SK-N-SH treated with all-trans-retinoic acid at 6 μM for 48 hours (cell line): Measurements from ENCODE around the gene SSRP1.

Experiments used
- ATAC-seq: fragments of 200-7000 bp; cut with Tn5 transposase; 3 replicates; pipeline ENCODE4 v1.9.1; 2020; ENCODE audit warnings: mild to moderate bottlenecking, moderate library complexity
- ARNTL ChIP-seq: fragments of 450-650 bp; formaldehyde crosslinking; IDR thresholded peaks from 2 replicates; pipeline ENCODE4 v1.5.0; 2020; ENCODE audit warnings: low read depth, mild to moderate bottlenecking, moderate library complexity, borderline replicate concordance
- BACH2 ChIP-seq: fragments of 250-450 bp; sonication (Bioruptor Pico); IDR thresholded peaks from 2 replicates; pipeline ENCODE4 v1.9.0; 2021; ENCODE audit warnings: mild to moderate bottlenecking, borderline replicate concordance
- CSDC2 ChIP-seq: fragments of 250-450 bp; sonication (Bioruptor Pico); IDR thresholded peaks from 2 replicates; pipeline ENCODE4 v1.5.0; 2020; ENCODE audit warnings: mild to moderate bottlenecking, moderate library complexity
- ESRRG ChIP-seq: fragments of 250-450 bp; sonication (Bioruptor Pico); IDR thresholded peaks from 2 replicates; pipeline ENCODE4 v1.6.1; 2021; ENCODE audit warnings: mild to moderate bottlenecking
- GLIS3 ChIP-seq: fragments of 250-450 bp; sonication (Bioruptor Pico); IDR thresholded peaks from 2 replicates; pipeline ENCODE4 v1.5.0; 2020; ENCODE audit warnings: mild to moderate bottlenecking, moderate library complexity
- ISL1 ChIP-seq: fragments of 250-450 bp; sonication (Bioruptor Pico); IDR thresholded peaks from 2 replicates; pipeline ENCODE4 v2.1.2; 2022; ENCODE audit warnings: mild to moderate bottlenecking, moderate library complexity
- OSR1 ChIP-seq: fragments of 250-450 bp; sonication (Bioruptor Pico); IDR thresholded peaks from 2 replicates; pipeline ENCODE4 v1.8.0; 2022; ENCODE audit warnings: moderate library complexity, mild to moderate bottlenecking, inconsistent platforms
- PATZ1 ChIP-seq: fragments of 250-450 bp; sonication (Bioruptor Pico); IDR thresholded peaks from 2 replicates; pipeline ENCODE4 v1.8.0; 2020; ENCODE audit warnings: mild to moderate bottlenecking, moderate library complexity, borderline replicate concordance
- PPARA ChIP-seq: fragments of 250-450 bp; sonication (Bioruptor Pico); IDR thresholded peaks from 2 replicates; pipeline ENCODE4 v1.5.0; 2020; ENCODE audit warnings: mild to moderate bottlenecking, borderline replicate concordance
- RARB ChIP-seq: fragments of 250-450 bp; sonication (Bioruptor Pico); IDR thresholded peaks from 2 replicates; pipeline ENCODE4 v1.8.0; 2021; ENCODE audit warnings: mild to moderate bottlenecking, moderate library complexity
- SNAI2 ChIP-seq: fragments of 250-450 bp; sonication (Bioruptor Pico); IDR thresholded peaks from 2 replicates; pipeline ENCODE4 v1.5.0; 2020; ENCODE audit warnings: mild to moderate bottlenecking, moderate library complexity
- TCF4 ChIP-seq: fragments of 250-450 bp; sonication (Bioruptor Pico); IDR thresholded peaks from 2 replicates; pipeline ENCODE4 v1.8.0; 2021; ENCODE audit warnings: mild to moderate bottlenecking, moderate library complexity, borderline replicate concordance
- TOX ChIP-seq: fragments of 250-450 bp; sonication (Bioruptor Pico); IDR thresholded peaks from 2 replicates; pipeline ENCODE4 v1.8.0; 2021; ENCODE audit warnings: mild to moderate bottlenecking, moderate library complexity, borderline replicate concordance
- ZFP3 ChIP-seq: fragments of 250-450 bp; sonication (Bioruptor Pico); IDR thresholded peaks from 2 replicates; pipeline ENCODE4 v1.5.0; 2020; ENCODE audit warnings: mild to moderate bottlenecking, moderate library complexity
- ZNF565 ChIP-seq: fragments of 450-650 bp; formaldehyde crosslinking; conservative IDR thresholded peaks from 2 replicates; pipeline ENCODE4 v1.5.0; 2020; ENCODE audit warnings: low read depth, mild to moderate bottlenecking, moderate library complexity
- ZNF70 ChIP-seq: fragments of 450-650 bp; formaldehyde crosslinking; IDR thresholded peaks from 2 replicates; pipeline ENCODE4 v1.5.0; 2020; ENCODE audit warnings: mild to moderate bottlenecking, moderate library complexity
- ZNF8 ChIP-seq: fragments of 450-650 bp; formaldehyde crosslinking; IDR thresholded peaks from 2 replicates; pipeline ENCODE4 v1.5.0; 2020; ENCODE audit warnings: mild to moderate bottlenecking, moderate library complexity
- TF ChIP-seq, protein P1 (sequence below): fragments of 250-450 bp; sonication (Bioruptor Pico); IDR thresholded peaks from 2 replicates; pipeline ENCODE4 v1.8.0; 2021; ENCODE audit warnings: low read depth, mild to moderate bottlenecking, moderate library complexity, borderline replicate concordance
- TF ChIP-seq, protein P2 (sequence below): fragments of 250-450 bp; sonication (Bioruptor Pico); IDR thresholded peaks from 2 replicates; pipeline ENCODE4 v1.5.0; 2020; ENCODE audit warnings: mild to moderate bottlenecking, moderate library complexity
- TF ChIP-seq, protein P3 (sequence below): fragments of 250-450 bp; sonication (Bioruptor Pico); IDR thresholded peaks from 2 replicates; pipeline ENCODE4 v1.5.1; 2021; ENCODE audit warnings: mild to moderate bottlenecking, moderate library complexity
- TF ChIP-seq, protein P4 (sequence below): fragments of 250-450 bp; sonication (Bioruptor Pico); IDR thresholded peaks from 2 replicates; pipeline ENCODE4 v1.5.1; 2020; ENCODE audit warnings: low read depth, mild to moderate bottlenecking, moderate library complexity

The SSRP1 gene

DNA sequence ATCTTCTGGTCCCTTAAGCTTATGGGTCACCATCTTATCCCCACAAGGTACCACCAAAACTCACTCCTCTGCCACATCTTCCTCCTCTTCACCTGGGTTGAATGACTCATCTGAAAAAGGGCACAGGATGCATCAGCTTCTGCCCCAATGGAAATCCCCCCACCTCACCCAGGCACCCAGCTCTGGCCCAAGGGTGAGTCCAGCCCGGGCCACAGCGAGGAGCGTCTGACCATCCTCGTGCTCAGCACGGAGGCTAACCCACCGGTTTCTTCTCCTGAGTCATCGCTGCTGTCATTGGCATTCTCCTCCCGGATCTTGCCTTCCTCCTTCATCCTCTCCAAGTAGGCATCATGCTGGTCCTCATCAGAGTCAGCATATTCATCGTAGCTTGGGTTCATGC, 5.7 kb downstream of the SSRP1 start:
- TF ChIP-seq OSR1: no peak
- TF ChIP-seq ZNF8 (CRISPR knock-in tag): no peak
- no peak for TF ChIP-seq ISL1
- TF ChIP-seq TOX (CRISPR knock-in tag): no peak
- no peak for TF ChIP-seq ESRRG (CRISPR knock-in tag)
- TF ChIP-seq, protein P1, sequence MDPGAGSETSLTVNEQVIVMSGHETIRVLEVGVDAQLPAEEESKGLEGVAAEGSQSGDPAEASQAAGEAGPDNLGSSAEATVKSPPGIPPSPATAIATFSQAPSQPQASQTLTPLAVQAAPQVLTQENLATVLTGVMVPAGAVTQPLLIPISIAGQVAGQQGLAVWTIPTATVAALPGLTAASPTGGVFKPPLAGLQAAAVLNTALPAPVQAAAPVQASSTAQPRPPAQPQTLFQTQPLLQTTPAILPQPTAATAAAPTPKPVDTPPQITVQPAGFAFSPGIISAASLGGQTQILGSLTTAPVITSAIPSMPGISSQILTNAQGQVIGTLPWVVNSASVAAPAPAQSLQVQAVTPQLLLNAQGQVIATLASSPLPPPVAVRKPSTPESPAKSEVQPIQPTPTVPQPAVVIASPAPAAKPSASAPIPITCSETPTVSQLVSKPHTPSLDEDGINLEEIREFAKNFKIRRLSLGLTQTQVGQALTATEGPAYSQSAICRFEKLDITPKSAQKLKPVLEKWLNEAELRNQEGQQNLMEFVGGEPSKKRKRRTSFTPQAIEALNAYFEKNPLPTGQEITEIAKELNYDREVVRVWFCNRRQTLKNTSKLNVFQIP: no peak
- no peak for TF ChIP-seq ARNTL (CRISPR knock-in tag)
- TF ChIP-seq BACH2 (CRISPR knock-in tag): no peak
- no peak for TF ChIP-seq ZFP3 (CRISPR knock-in tag)
- no peak for TF ChIP-seq PPARA (CRISPR knock-in tag)
- TF ChIP-seq RARB: no peak
- no peak for TF ChIP-seq PATZ1 (CRISPR knock-in tag)
- TF ChIP-seq SNAI2 (CRISPR knock-in tag): no peak
- TF ChIP-seq ZNF70 (CRISPR knock-in tag): no peak
- TF ChIP-seq, protein P2, sequence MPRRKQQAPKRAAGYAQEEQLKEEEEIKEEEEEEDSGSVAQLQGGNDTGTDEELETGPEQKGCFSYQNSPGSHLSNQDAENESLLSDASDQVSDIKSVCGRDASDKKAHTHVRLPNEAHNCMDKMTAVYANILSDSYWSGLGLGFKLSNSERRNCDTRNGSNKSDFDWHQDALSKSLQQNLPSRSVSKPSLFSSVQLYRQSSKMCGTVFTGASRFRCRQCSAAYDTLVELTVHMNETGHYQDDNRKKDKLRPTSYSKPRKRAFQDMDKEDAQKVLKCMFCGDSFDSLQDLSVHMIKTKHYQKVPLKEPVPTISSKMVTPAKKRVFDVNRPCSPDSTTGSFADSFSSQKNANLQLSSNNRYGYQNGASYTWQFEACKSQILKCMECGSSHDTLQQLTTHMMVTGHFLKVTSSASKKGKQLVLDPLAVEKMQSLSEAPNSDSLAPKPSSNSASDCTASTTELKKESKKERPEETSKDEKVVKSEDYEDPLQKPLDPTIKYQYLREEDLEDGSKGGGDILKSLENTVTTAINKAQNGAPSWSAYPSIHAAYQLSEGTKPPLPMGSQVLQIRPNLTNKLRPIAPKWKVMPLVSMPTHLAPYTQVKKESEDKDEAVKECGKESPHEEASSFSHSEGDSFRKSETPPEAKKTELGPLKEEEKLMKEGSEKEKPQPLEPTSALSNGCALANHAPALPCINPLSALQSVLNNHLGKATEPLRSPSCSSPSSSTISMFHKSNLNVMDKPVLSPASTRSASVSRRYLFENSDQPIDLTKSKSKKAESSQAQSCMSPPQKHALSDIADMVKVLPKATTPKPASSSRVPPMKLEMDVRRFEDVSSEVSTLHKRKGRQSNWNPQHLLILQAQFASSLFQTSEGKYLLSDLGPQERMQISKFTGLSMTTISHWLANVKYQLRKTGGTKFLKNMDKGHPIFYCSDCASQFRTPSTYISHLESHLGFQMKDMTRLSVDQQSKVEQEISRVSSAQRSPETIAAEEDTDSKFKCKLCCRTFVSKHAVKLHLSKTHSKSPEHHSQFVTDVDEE: no peak
- no peak for ATAC-seq

DNA sequence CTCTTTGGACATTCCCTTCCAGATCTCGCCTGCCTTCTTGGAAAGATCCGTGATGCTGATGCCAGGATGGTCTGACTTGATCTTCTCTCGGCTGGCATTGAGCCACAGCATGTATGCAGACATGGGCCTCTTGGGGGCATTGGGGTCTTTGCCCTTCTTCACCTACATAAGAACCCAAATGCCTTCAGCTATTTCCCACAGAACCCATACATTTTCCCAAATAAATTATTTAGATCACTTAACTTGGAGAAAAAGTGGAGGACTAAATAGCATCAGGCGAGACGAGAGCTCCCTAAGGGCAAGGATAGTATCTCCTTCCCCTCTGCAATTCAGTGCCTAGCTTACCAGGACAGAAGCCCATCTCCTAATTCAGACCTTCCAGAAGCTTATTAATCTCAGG, 8.0 kb downstream of the SSRP1 start:
- TF ChIP-seq SNAI2 (CRISPR knock-in tag): no peak
- TF ChIP-seq, protein P2: no peak
- no peak for TF ChIP-seq PATZ1 (CRISPR knock-in tag)
- TF ChIP-seq, protein P1: no peak
- no peak for TF ChIP-seq TCF4 (CRISPR knock-in tag)
- no peak for TF ChIP-seq GLIS3 (CRISPR knock-in tag)
- TF ChIP-seq ISL1: no peak
- TF ChIP-seq, protein P3, sequence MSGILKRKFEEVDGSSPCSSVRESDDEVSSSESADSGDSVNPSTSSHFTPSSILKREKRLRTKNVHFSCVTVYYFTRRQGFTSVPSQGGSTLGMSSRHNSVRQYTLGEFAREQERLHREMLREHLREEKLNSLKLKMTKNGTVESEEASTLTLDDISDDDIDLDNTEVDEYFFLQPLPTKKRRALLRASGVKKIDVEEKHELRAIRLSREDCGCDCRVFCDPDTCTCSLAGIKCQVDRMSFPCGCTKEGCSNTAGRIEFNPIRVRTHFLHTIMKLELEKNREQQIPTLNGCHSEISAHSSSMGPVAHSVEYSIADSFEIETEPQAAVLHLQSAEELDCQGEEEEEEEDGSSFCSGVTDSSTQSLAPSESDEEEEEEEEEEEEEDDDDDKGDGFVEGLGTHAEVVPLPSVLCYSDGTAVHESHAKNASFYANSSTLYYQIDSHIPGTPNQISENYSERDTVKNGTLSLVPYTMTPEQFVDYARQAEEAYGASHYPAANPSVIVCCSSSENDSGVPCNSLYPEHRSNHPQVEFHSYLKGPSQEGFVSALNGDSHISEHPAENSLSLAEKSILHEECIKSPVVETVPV (CRISPR knock-in tag): no peak
- TF ChIP-seq CSDC2: no peak
- TF ChIP-seq, protein P4, sequence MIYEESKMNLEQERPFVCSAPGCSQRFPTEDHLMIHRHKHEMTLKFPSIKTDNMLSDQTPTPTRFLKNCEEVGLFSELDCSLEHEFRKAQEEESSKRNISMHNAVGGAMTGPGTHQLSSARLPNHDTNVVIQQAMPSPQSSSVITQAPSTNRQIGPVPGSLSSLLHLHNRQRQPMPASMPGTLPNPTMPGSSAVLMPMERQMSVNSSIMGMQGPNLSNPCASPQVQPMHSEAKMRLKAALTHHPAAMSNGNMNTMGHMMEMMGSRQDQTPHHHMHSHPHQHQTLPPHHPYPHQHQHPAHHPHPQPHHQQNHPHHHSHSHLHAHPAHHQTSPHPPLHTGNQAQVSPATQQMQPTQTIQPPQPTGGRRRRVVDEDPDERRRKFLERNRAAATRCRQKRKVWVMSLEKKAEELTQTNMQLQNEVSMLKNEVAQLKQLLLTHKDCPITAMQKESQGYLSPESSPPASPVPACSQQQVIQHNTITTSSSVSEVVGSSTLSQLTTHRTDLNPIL (CRISPR knock-in tag): no peak
- no peak for TF ChIP-seq PPARA (CRISPR knock-in tag)
- no peak for TF ChIP-seq ZNF8 (CRISPR knock-in tag)
- no peak for TF ChIP-seq ZNF565 (CRISPR knock-in tag)
- no peak for TF ChIP-seq TOX (CRISPR knock-in tag)
- ATAC-seq: no peak
